ENCODE measurements around the gene LMNTD1.

The LMNTD1 gene

GRCh38 chr12:25552681-25553080 lies 402 bp downstream of the LMNTD1 start:
- no peak for DNase-seq (ENCODE audit: low read depth)

DNA sequence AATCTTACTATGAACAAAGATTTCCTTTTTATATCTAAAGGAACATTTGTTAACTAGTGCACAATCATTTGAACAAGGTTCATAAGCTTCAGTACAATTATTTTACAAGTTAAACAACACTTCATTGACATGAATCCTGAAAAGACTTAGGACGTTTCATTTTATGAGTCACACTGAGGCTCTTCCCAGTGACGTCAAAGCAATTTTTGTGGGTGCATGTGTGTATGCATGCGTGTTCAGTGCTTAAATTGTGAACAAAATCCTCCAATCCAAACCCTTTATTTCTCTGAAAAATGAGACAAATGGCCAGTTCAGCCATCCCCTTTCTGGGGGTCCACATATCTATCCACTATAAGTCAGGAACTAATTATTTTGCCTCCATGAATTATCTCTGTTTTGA lies 2.9 kb downstream of the LMNTD1 start:
- DNase-seq (ENCODE audit: low read depth) = no peak

DNA sequence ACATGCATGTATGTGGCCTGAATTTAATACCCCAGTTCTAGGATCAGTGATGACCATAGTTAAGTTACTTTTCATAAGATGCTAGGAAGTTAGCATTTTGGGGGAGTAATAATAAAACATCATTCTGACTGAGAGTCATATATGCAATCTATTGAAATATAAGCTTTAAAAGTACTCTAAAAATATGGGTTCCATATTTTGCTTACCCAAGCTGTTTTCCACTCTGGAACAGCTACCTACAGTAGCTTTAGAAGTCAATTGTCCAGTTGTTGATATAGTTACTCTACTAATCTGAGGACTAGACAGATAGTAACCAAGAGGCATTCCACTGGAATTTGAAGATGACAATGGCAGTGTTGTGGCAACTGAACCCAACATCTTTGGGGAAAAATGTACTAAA lies 4.0 kb downstream of the LMNTD1 start:
- DNase-seq (ENCODE audit: low read depth) = no peak

- no peak for DNase-seq (ENCODE audit: low read depth)
These were observed 6.8 kb downstream of the LMNTD1 start for GRCh38 chr12:25546318-25546717.

DNA sequence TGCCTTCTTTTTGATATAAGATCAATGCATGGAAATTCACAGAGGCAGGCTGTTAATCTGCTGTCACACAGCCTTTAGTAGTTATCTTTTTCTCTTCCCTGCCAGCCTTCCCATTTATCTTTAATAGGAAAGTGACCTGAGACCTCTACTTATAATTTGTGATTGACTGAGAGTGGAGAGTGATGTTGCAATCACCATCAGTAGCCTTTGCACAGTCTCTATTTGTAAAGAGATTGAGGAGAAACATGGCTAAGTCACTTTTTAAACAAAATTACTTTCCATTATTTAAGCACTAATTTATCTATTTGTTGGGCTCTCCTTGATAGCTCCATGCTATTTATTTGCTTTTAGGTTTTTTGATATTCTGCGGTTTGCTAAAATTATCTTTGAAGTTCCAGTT lies 19.9 kb downstream of the LMNTD1 start:
- DNase-seq (ENCODE audit: low read depth) = no peak

DNA sequence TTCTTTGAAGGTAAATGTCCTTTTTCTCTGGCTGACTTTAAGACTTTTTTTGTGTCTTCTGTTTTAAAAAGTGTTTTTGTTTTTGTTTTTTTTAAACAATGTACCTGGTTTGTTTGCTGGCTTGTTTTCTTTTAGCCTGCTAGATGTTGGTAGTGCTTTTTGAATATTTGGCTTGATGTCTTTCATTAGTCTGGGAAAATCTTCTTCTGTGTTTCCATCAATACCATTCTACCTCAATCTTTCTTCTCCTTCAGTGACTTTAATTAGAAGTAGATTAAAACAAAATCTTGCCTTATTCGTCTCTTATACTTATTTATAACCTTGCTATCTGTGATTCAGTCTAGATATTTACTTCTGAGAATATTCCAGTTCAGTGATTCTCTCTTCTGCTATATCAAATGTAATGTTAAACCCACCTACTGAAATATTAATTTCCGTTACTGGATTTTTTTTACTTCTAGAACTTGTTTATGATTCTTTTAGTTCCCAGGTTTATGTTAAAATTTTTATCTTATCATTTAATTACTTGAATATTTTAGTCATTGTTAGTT lies 21.5 kb downstream of the LMNTD1 start:
- DNase-seq (ENCODE audit: low read depth) = no peak

DNA sequence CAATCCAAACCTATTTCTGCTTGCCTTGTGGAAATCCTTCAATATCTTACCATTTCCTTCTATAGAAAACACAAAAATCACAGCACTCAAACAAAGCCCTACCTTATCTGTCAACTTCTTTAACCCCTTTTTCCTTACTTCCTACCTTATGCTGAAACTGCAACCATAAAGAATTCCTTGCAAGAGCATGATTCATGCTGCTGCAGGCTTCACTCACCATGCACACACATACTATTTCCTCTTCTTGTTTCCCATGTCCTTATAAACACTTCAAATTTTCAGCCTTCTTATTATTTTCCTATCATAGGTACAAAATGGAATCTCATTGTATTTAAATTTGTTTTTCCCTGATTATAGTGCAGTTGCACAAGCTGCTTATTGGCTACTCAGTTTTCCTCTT lies 23.3 kb downstream of the LMNTD1 start:
- no peak for DNase-seq (ENCODE audit: low read depth)

- no peak for DNase-seq (ENCODE audit: low read depth)
These were observed 26.3 kb downstream of the LMNTD1 start for GRCh38 chr12:25526778-25527177.

DNA sequence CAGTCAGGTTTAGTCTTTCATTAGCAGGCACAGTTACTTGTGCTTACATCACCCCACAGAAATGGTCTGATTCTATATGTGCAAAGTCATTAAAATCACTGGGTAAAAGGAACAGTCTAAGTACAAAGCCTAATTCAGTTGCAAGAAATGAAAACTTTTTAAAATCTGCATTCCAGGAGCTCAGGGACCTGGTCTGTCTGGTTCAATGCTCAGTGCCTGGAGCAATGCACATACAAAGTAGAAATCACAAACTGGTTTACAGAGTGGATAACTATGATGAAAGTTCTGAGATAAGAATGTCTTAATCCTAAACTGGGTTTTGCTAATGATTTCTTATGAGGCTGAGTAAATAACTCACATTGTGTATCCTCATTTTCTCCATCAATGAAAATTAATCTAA lies 28.7 kb downstream of the LMNTD1 start:
- DNase-seq (ENCODE audit: low read depth) = no peak

DNA sequence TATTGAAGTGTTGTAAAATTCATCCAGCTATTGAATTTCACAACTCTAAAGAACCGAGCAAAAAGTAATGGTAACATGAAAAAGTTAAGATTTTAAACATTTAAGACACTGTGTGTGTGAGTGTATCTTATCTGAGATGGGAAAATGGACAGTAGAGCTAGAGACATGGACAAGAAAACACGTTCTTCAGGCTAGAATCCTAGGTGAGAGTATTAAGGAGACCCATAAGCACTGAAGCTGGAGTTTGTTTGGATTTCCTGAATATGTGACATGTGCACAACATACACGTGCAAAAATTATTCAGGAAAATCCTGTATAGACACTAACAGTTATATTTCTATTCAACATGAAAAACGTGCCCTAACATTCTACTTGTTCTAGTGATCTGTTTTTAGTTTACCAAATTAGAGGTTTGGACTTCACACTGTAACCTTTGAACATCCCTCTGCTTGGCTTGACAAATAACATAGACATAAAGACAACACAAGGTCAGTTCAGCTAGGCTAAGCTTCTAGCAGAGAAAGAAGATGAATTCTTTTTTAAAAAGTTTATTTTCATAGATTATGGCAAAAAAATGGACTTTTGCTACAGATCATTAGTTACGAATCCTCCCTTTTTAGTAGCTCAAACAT lies 31.3 kb downstream of the LMNTD1 start:
- DNase-seq (ENCODE audit: low read depth) = no peak

DNA sequence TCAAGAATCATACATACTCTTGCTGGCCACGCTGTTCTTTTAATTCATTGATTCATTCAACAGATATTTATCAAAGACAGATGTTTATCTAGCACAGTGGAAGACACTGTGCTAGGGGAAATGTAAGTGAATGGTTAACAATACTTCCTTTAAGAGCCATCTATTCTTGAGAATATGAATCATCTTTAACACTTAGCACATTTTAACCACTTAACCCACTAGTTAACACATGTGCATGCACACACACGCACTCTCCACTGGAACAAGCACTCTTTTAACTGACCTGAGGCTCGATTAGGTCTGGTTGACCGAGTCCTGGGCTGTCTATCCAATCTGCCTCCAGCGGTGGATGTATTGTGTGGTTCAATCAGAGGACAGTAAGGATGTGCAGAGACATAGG lies 34.6 kb downstream of the LMNTD1 start:
- no peak for DNase-seq (ENCODE audit: low read depth)

DNA sequence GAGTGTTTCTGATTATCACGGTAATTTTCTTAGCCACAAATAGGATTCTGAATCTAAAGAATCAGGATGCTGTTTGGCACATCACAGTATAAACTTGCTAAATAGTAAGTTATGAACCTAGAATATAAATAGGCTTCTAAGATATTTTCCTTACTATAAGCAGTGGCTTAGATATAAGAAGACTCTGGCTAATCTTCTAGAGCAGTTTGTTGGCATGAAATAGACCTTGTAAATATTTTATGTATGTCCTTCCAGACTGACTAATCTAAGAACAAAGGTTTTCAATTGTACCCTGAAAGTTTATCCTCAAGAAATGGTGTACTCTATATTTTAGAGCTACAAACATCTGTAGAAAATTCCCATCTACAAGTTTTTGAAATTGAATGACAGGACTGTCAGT lies 48.3 kb downstream of the LMNTD1 start:
- DNase-seq (ENCODE audit: low read depth) = no peak

- no peak for DNase-seq (ENCODE audit: low read depth)
These were observed 49.4 kb downstream of the LMNTD1 start for GRCh38 chr12:25503666-25504065.

DNA sequence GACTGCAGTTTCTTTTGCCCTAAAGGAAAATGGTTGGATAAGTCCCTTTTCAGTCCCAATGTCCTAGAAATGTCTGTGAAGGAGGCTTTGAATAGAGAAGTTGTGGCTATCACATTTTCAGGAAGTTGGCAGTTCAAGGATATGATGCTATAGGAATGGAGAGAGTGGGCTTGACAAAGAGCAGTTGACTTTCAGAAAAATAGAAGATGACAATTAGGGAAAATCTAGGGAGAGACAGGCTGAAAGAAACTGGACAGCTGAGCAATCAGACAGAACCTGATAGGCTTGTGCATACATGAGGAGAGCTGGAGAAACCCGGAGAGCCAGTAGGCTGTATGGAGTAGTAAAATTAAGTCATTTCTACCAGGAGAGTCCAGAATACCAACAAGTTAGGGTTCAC lies 50.5 kb downstream of the LMNTD1 start:
- no peak for DNase-seq (ENCODE audit: low read depth)

DNA sequence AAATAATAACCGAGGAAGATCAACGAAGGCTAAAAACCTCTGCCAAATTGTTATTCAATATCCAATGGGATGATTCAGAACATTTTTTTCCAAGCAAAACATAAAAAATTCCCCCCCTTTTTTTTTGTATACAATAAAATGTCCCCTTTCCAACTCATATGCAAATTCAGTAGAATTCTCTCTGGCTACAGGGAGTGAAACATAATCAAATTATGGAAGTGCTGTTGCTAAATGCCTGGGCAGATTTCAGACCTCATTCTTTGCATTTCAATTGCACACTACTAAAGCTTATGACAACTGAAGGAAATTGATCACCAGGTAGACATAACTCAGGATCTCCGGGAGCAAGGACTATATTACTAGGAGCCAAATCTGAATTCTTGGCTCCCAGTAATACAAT lies 51.0 kb downstream of the LMNTD1 start:
- no peak for DNase-seq (ENCODE audit: low read depth)

GRCh38 chr12:25501549-25501948 lies 51.5 kb downstream of the LMNTD1 start:
- no peak for DNase-seq (ENCODE audit: low read depth)

DNA sequence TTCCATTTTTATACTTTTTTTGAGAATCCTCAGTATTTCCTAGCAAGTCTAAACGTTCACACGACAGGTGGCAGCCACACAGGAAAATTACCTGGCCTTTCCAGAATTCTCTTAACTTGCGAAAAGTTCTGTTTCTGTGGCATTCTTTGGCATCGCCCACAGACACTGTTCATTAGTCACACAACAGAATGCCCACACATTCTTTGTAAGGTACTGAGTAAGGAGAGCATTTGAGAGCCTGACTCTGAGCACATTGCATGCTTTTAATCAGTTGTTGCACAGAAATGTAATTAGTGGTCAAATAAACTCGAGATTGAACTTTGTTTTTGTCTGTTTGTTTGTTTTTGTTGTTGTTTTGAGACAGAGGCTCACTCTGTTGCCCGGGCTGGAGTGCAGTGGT lies 52.4 kb downstream of the LMNTD1 start:
- no peak for DNase-seq (ENCODE audit: low read depth)

- no peak for DNase-seq (ENCODE audit: low read depth)
These were observed 56.1 kb downstream of the LMNTD1 start for GRCh38 chr12:25497021-25497420.

DNA sequence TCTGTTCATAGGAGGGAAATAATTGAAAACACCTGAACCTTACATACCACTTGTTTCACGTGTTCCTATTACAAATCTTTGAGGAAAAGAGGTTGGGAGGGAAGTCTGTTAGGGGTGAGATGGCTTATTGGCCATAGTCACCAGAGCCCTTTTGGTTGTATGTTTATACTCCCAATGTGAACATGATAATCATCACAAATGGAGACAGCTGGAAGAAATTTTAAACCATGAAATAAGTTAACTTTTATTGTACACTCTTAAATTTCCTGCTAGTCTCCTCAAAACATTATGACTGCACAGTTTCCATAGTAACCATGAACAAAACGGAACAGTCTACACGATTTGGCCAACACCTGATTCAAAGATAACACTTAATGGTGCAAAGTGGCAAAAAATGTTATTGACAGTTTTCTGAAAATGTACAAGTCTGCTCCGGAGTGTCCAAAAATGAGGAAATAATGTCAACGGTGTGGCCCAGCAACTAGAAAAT lies 56.9 kb downstream of the LMNTD1 start:
- DNase-seq (ENCODE audit: low read depth) = no peak

DNA sequence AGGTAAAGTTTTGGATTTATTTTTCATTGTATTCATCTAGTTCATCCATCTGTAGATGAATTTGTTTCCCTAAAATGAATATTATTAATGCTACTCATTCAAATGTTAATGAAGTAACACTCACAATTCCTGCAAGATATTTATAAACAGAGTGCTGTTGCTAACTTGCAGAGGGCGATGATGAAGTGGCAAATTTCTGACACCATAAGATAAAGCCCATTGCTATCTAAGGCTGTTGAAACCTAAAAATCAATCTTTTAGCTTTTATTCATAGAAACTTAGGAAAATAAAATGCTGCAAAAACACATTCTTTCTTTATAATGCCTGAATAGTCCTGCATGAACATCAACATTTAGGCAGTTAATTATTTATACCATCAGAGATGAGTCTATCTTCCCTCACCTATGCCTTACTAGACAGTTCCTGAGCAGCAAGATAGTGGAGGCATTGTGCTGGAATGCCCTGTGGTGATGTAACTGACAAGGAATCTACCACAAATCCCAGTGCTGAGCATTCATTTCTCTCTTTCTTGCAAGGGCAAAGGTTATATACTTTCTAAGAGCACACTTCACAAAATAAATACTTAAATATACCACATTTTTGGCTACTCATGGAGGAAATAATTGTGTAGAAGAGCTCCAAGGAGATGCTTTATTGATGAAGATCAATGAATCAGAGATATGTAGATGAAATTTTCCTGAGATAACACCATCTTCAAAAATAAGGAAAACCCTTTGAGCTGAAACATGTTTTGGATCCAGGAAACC lies 57.6 kb downstream of the LMNTD1 start:
- no peak for DNase-seq (ENCODE audit: low read depth)

DNA sequence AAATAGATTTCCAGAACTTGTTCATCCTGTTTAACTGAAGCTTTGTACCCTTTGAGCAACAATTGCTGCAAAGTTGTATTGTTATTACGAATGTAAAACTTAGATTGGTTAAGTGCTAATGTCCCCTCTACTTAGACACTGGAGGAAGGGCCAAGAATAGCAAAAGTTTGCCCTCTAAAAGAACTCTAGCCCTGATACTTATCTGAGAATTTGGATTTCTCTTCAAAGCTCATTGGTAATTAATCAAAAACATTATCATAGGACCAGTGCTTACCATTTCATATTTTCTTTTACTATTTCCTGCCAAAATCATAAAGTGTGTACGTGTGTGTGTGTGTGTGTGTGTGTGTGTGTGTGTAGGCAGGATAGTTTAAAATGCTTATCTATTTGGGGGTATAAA lies 58.2 kb downstream of the LMNTD1 start:
- no peak for DNase-seq (ENCODE audit: low read depth)

GRCh38 chr12:25493682-25494081 lies 59.4 kb downstream of the LMNTD1 start:
- DNase-seq (ENCODE audit: low read depth) = no peak
